Limb (tissue), 2 donors: ENCODE data around the gene PRKCH.

Experiments used
- DNase-seq, 2 donors: peaks; one replicate each; pipeline ENCODE4 v3.0.0-alpha.2; 2016; ENCODE audit errors: extremely low spot score in 2 of 2

The PRKCH gene

DNA sequence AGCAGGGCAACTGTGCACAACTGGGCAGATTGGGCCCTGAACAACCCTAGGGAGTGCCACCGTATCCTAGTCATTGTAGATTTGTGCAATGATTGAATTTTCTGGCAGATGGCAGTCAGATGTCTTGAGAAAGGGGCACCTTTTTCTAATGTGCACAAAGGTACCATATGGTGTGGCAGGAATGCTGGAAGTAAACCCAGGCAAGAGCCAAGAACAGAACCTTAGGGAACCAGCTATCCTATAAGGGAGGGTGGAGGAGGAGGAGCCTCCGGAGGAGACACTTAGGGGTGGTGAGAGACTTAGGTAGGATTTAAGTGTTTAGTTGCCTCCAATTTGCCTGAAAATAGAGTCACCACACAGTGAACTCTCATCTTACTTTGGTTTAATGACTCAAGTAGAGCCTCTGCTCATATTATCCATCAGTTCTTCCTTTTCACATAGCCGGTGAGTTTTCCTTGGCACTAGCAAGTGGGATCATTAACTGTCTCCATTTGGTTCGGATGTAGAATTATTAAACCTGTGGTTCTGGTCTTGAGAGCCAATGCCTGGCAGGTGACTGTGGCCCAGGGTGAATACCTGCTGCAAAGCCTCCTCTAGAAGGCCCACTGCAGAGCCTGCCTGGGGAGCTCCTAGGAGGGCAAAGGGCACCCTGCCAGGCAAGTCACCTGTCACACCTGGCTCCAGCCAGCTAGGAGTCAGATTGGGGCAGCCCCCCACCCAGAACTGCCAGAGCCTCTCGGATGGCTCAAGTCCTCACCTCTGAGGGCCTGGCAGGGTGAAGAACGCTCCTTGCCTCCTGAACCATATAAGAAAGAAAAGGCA lies 189.6 kb downstream of the PRKCH start:
- no peak for DNase-seq

DNA sequence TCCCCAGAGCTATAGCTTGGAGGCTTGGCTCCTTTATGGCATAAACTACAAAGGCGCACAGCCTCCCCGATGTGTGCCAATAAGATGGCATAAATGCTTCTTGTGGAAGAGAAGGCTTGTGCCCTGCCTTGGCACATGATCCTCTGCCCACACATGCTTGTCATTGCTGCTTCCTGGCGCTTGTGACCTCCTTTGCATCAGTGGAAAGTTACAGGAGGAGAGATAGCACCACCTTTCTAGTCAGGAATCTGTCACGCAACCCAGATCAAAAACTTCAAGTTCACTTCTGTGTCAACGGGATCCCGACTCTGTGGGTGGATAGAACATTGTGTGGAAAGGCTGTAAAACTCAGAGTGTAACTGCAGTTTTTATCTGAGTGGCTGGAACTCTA lies 190.2 kb downstream of the PRKCH start:
- DNase-seq = no peak

DNA sequence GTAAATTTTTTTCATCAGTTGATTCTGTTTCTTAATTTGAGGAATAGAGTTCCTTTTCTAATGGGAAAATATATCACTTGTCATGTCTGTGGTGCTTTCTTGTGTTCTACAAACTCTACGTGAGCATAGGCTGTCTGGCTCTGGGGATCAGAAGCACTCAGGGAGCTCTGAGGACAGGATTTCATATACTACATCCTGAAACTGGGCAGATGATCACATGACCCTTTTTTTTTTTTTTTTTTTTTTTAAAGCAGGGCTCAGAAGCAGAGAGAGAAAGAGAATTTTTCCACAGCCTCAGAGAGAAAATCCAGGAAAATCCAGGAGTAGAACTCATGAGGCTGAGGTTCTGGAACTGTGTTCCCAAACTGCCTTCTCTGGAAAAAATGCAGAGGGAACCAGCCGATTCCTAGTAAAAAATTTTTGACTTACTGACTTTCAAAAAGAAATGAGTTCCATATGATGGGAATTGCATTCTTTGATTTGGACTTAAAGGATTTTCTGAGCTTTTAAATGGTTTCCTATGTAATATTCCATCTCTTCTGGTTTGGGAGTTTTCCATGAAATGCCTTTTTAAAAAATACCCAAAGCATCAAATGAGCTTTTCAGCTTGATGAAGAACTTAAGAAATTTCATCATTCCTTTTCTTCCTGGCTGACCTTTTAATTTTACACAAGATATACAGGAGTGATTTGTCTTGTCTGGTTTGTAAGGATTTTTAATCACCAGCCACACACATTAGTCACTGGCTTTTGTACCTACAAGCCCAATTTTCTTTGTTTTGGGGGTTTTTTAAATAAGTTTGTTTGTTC lies 190.9 kb downstream of the PRKCH start:
- DNase-seq = no peak

DNA sequence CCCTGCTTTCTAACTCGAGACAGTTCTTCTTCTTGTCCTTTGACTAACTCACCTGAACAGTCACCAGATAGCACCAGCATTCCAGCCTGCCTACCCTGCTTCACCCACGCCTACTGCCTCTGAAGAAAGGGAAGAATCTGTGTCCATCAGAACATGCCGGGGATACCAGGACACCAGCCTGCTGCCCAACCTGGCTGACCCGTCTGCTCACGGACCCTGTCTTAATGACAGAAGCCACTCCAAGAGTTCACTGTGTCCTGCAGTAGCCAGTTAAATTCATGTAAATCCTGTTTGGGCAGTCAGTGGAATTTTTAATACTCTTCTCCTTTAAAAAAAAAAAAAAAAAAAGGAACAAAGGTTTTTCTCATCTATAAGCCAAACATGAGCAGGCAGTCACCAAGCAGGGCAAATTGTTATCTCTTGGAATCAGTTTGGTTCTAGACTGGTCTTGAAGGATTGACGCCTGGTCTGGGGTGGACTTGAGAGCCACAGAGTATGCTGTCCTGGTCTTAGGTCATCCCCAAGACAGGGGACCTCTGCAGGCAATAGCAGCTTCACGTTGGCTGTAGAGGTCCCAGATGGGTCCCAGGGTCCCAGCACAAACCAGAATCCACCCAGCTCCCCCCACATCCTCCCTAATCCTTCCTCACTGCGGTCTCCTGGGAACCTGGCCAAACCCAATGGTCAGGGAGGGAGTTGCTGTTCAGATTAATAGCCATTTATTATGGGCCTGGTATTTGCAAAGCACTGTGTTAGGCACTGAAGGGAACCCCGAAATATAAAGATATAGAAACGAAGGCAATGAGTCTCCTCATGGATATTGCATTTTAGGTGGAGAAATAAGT lies 192.8 kb downstream of the PRKCH start:
- no peak for DNase-seq

DNA sequence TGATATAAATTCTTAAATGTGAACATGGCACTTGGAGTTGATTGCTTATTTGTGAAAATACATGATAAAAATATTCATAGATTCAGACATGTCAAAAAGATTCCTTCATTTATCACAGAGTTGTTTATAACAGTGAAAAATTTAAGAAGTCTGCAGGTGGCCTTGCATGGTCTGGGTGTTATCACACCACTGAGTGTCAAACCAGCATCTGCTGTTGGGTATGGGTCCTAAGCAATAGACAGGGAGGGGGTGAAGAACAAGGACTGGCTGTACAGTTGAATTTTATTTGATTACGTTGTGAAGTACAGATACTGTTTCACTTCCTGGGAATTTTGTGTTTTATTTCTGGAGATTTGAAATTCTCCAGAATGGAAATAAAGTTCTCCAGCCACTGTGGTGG lies 193.5 kb downstream of the PRKCH start:
- DNase-seq = no peak

DNA sequence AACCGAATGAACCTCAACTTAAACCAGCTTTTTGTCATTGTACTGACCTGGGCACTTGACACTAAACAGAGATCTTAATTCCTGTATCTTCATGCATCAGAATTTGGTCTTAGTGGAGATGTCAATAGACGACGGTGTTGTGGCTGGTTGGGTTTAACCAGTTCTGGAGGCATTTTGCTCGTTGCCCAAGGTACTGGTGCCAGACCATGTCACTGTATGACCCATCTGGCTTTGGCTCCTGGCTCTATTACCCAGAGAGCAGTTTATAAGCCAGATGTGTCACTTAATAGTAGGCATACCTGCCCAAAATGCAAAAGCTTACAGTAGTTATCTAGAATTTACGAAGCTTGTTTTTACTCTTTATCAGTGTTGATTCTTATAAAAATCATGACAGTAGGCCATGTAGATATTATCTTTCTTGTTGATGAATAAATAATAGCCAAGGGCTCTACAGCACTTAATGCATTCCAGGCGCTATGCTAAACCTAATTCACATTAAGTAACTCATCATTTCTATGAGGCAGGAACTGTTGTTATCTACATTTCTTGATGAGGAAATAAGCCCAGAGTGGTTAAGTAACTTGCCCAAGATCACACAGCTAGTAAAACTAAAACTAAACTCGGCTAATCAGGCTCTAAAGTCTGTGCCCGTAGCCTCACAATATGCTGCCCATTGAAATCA lies 194.2 kb downstream of the PRKCH start:
- no peak for DNase-seq

DNA sequence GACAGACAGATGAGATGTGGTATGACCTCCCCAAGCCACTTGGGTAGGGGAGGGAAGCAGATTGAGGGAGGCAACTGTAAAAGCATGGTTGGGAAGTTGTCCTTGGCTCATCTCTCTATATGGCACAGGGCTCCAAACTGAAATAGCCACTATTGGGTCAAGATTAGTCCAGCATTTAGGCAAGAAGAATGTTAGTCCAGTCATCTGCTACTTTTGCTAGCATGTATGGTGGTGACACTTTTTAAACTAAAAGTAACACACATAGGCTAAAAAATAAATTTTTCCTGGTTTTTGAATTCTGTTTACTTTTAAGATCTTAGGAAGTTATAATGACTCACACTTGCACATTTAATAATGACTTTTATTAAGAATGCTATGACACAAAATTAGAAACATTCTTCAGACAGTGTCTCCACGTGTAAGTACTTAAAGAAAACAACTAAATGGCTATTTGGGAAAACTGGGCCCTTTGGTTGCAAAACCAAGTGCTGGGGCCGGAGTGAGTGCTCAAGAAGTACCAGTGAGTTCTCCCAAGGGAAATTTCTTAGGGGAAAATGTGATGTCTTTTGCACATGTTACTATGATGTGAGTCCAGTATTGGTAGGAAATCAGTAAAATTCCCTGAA lies 194.9 kb downstream of the PRKCH start:
- DNase-seq = no peak

DNA sequence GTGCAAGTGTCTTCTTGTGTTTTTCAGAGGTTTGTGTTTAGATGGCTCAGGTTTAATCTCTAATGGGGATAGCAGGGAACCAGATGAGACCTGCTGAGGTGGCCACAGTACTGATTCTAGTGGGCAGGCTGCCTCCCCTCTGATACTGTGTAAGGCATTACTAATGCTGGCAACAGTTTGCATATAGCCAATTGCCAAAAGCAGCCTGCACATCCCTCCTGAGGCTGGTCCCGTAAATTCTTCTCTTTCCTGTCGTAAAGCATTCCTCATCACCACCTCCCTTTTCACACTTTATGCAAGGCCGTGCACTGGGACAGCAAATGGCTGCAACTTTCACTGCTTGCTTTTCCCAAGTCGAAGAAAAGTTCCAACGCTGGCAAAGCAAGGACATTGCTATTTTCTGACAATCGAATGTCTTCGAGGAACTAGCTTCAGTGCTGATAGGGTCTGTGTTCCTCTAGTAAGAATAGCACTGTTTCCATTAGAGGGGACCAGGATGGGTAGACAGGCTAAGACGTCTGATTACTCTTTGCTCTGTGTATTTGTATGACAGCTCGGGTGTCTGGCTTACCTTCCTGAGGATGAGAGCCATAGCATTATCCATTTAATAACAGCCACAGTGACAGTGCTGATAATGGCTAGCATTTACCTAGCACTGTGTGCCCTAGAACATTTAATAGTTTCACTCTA lies 195.7 kb downstream of the PRKCH start:
- DNase-seq = no peak

DNA sequence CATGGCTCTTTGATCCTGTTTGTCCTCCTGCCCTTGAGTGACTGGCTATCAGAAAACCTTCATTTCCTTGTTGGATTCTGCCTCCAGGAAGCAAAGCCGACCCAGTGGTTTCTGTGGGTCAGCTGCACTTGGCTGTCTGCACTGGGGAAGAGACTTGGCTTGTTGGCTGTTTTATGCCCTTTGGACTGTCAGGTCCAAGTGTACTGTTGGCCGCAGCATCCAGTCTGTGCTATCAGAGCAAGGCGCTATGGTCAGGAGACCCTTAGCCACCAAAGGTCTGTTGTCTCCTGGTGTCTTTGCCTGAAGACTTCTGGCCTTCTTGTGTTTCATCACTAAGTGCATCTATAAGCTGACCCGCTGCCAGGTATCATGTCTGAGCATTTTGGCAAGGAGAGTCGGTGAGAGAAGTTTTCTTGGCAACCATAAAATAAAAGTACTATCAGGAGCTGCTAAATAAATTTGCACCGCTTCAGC lies 196.6 kb downstream of the PRKCH start:
- DNase-seq = no peak

DNA sequence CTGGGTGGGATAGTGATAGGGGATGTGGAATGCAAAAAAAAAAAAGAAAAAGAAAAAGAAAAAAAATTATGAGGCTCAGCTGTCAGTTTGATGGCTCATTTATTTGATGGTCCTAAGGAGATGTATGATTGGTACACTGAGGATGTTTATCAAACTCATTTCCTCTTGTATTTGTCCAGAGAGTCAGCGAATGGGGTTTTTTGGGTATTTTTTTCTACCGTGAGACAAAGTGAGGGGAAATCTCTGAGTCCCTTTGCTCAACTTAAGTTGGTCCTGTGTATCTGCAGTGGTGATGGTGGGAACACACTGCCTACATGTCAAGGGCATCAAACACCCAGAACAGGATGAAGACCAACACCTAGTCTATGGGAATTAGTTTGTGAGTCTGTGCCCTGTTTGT lies 197.0 kb downstream of the PRKCH start:
- DNase-seq = no peak

DNA sequence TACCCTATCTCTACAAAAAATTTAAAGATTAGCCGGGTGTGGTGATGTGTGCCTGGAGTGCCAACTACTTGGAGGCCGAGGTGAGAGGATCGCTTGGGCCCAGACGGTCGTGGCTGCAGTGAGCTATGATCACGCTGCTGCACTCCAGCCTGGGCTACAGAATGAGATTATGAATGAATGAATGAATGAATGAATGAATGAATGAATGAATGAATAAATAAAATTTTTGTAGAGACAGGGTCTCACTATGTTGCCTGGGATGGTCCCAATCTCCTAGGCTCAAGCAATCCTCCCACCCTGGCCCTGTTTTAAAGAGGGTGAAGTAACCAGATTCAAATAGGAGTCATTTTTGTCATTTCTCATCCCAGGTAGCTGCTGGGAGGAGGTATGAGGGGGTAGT lies 197.7 kb downstream of the PRKCH start:
- DNase-seq = no peak

DNA sequence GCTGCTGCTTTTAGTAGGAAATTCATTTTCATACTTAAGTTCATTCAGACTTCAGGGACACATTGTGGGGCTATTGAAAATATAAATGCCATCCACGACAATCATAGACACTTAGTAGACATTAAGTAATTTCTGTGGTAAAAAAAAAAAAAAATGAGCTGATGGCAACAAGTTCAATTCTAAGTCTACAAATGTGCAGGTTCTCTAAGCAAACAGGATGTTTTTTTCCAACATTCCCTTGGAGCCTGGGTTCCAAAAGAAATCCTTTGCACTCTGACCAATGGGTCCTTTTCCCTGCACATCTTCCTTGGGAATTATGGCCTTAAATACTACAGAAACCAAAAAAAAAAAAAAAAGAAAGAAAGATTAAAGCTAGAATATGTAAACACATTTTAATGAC lies 198.4 kb downstream of the PRKCH start:
- DNase-seq = no peak

DNA sequence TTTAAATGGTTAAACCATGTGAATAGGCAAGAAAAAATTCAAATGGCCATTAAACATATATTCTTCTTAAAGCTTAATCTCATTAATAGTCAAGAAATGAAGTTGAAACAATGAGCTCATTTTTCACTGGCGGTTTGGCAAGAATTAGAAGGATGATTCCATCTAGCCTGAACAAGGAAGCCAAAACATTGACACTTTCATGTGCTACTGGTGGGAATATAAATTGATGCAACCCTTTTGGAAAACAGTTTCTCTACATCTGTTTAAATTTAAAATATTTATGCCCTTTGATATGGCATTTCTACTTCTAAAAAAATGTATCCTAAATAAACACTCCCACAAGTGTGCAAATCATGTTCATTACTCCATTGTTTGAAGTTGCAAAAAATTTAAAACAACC lies 199.2 kb downstream of the PRKCH start:
- DNase-seq = no peak

DNA sequence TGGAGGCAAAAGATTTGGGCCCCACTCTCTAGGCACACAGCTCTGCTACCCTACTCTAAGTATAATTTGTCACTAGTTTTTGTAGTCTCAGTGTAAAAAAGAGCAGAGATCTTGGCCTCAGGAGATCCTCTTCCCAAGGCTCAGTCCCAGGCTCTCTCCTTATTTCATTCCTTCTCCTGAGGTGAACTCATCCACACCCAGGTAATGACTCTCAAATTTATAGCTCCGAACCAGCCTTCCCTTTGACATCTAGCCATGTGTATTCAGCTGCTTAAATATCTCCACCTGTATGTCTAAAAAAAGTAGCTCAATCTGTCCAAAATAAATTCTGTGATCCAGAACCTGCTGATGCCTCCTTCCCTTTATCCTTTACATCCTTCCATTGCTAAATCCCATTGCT lies 200.4 kb downstream of the PRKCH start:
- DNase-seq = no peak

DNA sequence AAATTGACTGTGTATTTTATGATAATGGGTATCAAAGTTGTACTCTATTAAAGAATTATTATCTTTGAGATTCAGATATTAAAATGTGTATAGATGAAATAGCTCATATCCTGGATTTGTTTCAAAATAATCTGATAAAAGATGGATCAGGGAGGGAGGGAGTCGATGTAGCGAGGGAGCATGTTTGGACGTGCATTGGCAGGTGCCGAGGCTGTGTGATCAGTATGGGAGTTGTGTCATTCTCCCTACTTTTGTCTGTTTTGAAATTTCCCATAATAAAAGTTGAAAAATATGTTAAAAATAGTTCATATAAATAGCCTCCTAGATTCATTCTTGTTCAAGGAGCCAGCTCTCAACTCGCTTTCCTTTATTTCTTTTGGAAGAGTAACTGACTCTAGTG lies 202.4 kb downstream of the PRKCH start:
- DNase-seq = no peak

DNA sequence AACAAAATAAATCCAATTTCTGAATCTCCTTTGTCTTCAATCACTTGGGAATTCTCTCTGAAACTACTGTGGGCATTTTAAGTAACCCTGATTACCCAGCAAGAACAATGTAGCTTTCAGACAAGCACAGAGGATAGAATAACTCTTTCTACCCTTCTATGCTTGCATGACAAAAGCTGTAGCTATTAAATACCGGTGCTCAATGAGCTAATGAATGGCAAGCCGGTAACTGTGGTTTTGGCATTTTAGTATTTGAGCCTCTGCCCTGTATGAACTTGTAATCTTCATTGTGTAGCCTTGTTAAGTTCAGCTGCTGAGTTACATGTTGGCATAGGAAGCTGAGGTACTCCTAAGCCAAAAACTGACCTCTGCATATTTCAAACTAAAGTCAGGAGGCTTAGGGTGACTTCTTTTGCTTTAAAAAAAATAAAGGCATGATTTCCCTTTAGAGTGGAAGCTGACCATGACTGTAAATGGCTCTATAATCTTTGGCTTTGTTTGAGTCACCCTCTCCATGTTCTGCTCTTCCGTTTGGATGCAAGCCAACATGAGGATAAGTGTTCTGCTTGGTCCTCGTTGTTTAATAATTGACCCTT lies 202.9 kb downstream of the PRKCH start:
- no peak for DNase-seq

DNA sequence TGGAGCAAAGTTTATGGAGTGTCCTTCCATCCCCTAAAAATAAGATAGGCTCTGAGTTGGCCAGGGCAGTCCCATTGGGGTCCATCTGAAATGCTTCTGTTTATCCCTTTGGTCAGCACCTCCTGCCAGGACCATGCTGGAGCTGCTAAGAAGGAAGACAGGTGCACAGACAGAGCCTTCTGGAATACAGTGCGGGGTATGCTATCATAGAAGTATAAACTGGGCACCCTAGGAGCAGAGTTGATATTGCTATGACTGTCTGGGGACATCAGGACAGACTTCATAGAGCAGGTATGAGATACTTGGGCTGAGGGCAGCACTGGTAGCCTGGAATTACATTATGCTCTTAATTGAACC lies 203.5 kb downstream of the PRKCH start:
- DNase-seq = no peak

DNA sequence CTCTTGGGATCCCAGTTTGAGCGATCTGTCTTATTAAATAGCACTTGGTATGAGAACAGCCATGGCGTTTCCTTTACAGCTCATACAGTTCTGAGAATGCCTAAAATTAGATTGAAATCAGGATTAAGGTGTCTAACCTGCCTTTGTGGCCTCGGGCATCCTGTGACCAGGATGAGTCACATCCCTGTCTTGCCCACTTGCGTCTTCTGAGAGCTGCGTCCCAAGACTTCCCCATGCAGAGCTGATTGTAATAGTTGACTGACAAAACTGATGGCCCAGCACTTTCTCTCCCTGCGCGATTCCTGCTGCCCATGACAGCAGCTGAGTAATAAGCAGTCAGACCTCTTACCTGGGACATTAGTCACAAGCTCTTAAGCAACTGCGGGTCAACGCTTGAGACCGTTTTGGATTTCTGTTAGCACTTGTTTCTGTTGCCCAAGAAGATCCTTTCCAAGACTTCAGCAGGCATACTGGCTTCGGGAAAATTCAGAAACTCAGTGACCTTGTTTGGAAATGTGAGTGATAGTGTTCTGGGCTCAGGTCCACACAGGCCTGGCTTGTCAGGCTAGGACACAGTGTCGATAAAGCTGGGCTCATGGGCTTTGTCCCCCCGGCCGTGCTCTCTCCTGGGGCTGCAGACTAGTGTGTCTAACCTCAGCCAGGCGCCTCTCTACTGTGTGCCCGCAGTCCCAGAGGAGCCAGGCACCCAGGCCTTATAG lies 204.1 kb downstream of the PRKCH start:
- no peak for DNase-seq
